ENCODE measurements around the gene TSPAN31.
A peak's percentile ranks its signal among the peaks of the same experiment; 100 is the strongest.
"Not testable (repeated sequence)": the region's sequence is repeated elsewhere in the genome, so short reads cannot be mapped to it uniquely, and the experiment has no call there.

Gene TSPAN31

GRCh38 chr12:57765698-57766463, 21.0 kb downstream of the TSPAN31 start:
- DNase-seq (ENCODE audit: low read depth in 4 of 4, low spot score in 1 of 4) = no peak

GRCh38 chr12:57766464-57767304, 21.8 kb downstream of the TSPAN31 start, which contains the start of gene CYP27B1:
TSS of gene CYP27B1 (minus strand) at chr12:57767078. CDS start at chr12:57767041, 37 bp downstream.
- no peak for DNase-seq (ENCODE audit: low read depth in 4 of 4, low spot score in 1 of 4)

GRCh38 chr12:57767305-57767698, 22.5 kb downstream of the TSPAN31 start:
- DNase-seq (ENCODE audit: low read depth in 4 of 4, low spot score in 1 of 4) = no peak

GRCh38 chr12:57767876-57768275, 23.0 kb downstream of the TSPAN31 start:
- no peak for DNase-seq (ENCODE audit: low read depth in 4 of 4, low spot score in 1 of 4)

- DNase-seq (ENCODE audit: low read depth in 4 of 4, low spot score in 1 of 4) = no peak
These were observed 24.8 kb downstream of the TSPAN31 start for GRCh38 chr12:57769594-57769993.

GRCh38 chr12:57770734-57771133, 25.9 kb downstream of the TSPAN31 start:
- DNase-seq (ENCODE audit: low read depth in 4 of 4, low spot score in 1 of 4) = no peak

- peak; percentile 82 to 93 (median 87) for DNase-seq (ENCODE audit: low read depth in 4 of 4, low spot score in 1 of 4)
These were observed 26.5 kb downstream of the TSPAN31 start for GRCh38 chr12:57771236-57771872.

- peak; percentile 68 to 92 (median 90) for DNase-seq (ENCODE audit: low read depth in 4 of 4, low spot score in 1 of 4)
These were observed 27.1 kb downstream of the TSPAN31 start, which contains the start of gene METTL1 for GRCh38 chr12:57771873-57772428. TSS of gene METTL1 (minus strand) at chr12:57772105. CDS start at chr12:57772083, 22 bp downstream.

GRCh38 chr12:57772429-57773322, 27.8 kb downstream of the TSPAN31 start, which contains the start of gene EEF1AKMT3:
TSS of gene EEF1AKMT3 (plus strand) at chr12:57772614. CDS start at chr12:57772725, 111 bp downstream.
- no peak for DNase-seq (ENCODE audit: low read depth in 4 of 4, low spot score in 1 of 4)

- DNase-seq (ENCODE audit: low read depth in 4 of 4, low spot score in 1 of 4) = not testable (repeated sequence)
These were observed 29.8 kb downstream of the TSPAN31 start for GRCh38 chr12:57774634-57775033.

- DNase-seq (ENCODE audit: low read depth in 4 of 4, low spot score in 1 of 4) = no peak
These were observed 30.2 kb downstream of the TSPAN31 start for GRCh38 chr12:57775044-57775443.

- DNase-seq (ENCODE audit: low read depth in 4 of 4, low spot score in 1 of 4) = no peak
These were observed 30.9 kb downstream of the TSPAN31 start for GRCh38 chr12:57775563-57776246.

GRCh38 chr12:57776247-57776587, 31.4 kb downstream of the TSPAN31 start:
- DNase-seq (ENCODE audit: low read depth in 4 of 4, low spot score in 1 of 4) = no peak

- no peak for DNase-seq (ENCODE audit: low read depth in 4 of 4, low spot score in 1 of 4)
These were observed 32.5 kb downstream of the TSPAN31 start for GRCh38 chr12:57777367-57777766.

GRCh38 chr12:57777911-57778310, 33.1 kb downstream of the TSPAN31 start:
- DNase-seq (ENCODE audit: low read depth in 4 of 4, low spot score in 1 of 4) = no peak

GRCh38 chr12:57779736-57780135, 34.9 kb downstream of the TSPAN31 start:
- DNase-seq (ENCODE audit: low read depth in 4 of 4, low spot score in 1 of 4) = no peak

GRCh38 chr12:57780284-57780897, 35.6 kb downstream of the TSPAN31 start:
- DNase-seq (ENCODE audit: low read depth in 4 of 4, low spot score in 1 of 4) = no peak

GRCh38 chr12:57781244-57781643, 36.4 kb downstream of the TSPAN31 start:
- no peak for DNase-seq (ENCODE audit: low read depth in 4 of 4, low spot score in 1 of 4)

- no peak for DNase-seq (ENCODE audit: low read depth in 4 of 4, low spot score in 1 of 4)
These were observed 37.0 kb downstream of the TSPAN31 start for GRCh38 chr12:57781801-57782200.

Measured in stimulated activated CD4-positive, alpha-beta T cell treated with anti-CD3 and anti-CD28 coated beads, Interleukin-1b, Interleukin-23, amount 100 ng/mL, for 24 hours (primary cell).